Muscle layer of duodenum (tissue), 2 donors: ENCODE results near the gene LHFPL4.

ENCODE experiments used
- H3K27ac ChIP-seq: one replicate; pipeline ENCODE4 v1.7.0; 2013; ENCODE audit warnings: mild to moderate bottlenecking, low read length
- H3K27me3 ChIP-seq: one replicate; pipeline ENCODE4 v1.7.0; 2013; ENCODE audit warnings: low read depth, mild to moderate bottlenecking, control low read depth, low read length
- H3K36me3 ChIP-seq, 2 donors: one replicate each; pipeline ENCODE4 v1.7.0; 2013; ENCODE audit warnings: low read length in 2 of 2, control low read depth in 1 of 2, mild to moderate bottlenecking in 1 of 2; ENCODE audit not compliant: insufficient read depth in 2 of 2, control insufficient read depth in 1 of 2
- H3K4me1 ChIP-seq, 2 donors: one replicate each; pipeline ENCODE4 v1.7.0; 2013; ENCODE audit warnings: low read length in 2 of 2, mild to moderate bottlenecking in 2 of 2, control low read depth in 1 of 2, moderate library complexity in 1 of 2; ENCODE audit not compliant: insufficient read depth in 2 of 2, control insufficient read depth in 1 of 2
- H3K4me3 ChIP-seq, 2 donors: one replicate each; pipeline ENCODE4 v1.7.0; 2013; ENCODE audit warnings: low read length in 2 of 2, low read depth in 1 of 2, mild to moderate bottlenecking in 1 of 2
- H3K9me3 ChIP-seq, 2 donors: one replicate each; pipeline ENCODE4 v1.7.0; 2013; ENCODE audit warnings: low read length in 2 of 2, control low read depth in 1 of 2, mild to moderate bottlenecking in 1 of 2; ENCODE audit not compliant: control insufficient read depth in 1 of 2
- donor health status: healthy.

The LHFPL4 gene

DNA sequence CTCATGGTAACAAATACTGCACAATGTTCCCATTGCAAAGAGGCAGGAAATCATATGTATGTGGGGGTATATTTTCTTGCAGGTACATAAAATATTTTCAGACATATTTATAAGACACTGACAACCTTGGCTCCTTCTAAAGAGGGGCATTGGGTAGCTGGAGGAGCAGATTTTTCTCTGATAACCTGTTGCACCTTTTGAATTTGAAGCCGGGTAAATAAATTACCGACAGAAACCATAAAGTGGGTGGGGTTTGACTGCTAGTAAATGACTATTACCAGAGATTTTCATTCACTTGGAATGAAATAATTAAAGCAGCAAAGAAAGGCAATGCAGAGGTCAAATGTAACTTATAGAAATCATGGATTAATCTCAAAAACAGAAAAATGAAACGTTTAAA is 19.2 kb downstream of the LHFPL4 start:
- H3K27ac ChIP-seq: no peak overlapping the region
- H3K4me3 ChIP-seq: no peak overlapping the region

DNA sequence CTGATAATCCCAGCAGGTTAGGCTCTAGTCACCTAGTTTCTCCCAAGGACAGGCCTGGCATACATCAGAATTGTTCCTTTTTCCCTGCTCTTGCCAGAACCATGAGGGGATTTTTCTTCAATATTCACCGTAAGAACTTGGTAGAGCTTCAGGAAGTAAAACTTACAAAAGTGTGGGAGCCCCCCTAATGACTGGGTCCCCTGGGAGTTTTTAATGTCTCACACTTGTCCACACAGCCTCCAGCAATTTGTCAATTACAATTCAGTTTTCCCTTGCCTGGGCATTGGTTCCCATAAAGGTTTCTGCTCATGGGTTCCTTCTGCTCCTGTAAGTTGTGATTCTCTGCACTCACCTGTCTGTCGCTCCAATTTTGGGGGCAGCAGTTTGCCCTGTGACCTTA is 28.5 kb downstream of the LHFPL4 start:
- Histone ChIP-seq H3K4me1 (no peaks in the 10 kb centered on the region), H3K36me3 (no peaks in the 10 kb centered on the region), H3K27ac (no peak overlapping the region), H3K9me3 (no peaks in the 10 kb centered on the region), H3K27me3 (no peaks in the 10 kb centered on the region), H3K4me3 (no peak overlapping the region)

More for the DNA sequence above, 19.2 kb downstream of the LHFPL4 start:
- Histone ChIP-seq H3K9me3 (no peaks in the 10 kb centered on the region), H3K27me3 (no peaks in the 10 kb centered on the region), H3K36me3 (no peaks in the 10 kb centered on the region), H3K4me1 (no peaks in the 10 kb centered on the region)

DNA sequence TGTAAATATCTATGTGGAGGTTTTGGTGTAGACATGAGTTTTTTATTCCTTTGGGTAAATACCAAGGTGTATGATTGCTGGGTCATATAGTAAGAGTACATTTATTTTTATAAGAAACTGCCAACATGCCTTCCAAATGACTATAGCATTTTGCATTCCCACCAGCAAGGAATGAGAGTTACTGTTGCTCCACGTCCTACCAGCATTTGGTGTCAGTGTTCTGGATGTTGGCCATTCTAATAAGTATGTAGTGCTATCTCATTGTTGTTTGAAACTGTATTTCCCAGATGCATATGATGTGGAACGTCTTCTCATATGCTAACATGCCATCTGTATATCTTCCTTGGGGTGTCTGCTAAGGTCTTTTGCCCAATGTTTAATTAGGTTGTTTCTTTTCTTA is 38.7 kb downstream of the LHFPL4 start:
- no peaks in the 10 kb centered on the region for H3K9me3 ChIP-seq
- H3K27ac ChIP-seq: no peak overlapping the region
- H3K36me3 ChIP-seq: no peaks in the 10 kb centered on the region
- H3K4me1 ChIP-seq: no peaks in the 10 kb centered on the region
- no peak overlapping the region for H3K4me3 ChIP-seq
- peaks cover 3% of the 10 kb centered on the region for H3K27me3 ChIP-seq

DNA sequence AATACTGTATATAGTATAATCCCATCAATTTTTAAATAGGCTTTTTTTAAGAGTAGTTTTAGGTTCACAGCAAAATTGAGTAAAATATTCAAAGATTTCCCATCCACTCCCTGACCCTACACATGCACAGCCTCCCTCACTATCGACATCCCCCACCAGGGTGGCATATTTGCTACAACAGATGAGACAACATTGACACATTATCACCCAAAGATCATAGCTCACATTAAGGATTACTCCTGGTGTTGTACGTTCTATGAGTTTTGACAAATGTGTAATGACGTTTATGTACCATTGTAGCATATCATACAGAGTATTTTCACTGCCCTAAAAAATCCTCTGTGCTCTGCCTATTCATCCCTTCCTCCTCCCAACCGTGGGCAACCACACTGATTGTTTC is 39.3 kb downstream of the LHFPL4 start:
- Histone ChIP-seq H3K4me1 (no peaks in the 10 kb centered on the region), H3K27me3 (peaks cover 9% of the 10 kb centered on the region), H3K4me3 (no peak overlapping the region), H3K36me3 (no peaks in the 10 kb centered on the region), H3K27ac (no peak overlapping the region), H3K9me3 (no peaks in the 10 kb centered on the region)

DNA sequence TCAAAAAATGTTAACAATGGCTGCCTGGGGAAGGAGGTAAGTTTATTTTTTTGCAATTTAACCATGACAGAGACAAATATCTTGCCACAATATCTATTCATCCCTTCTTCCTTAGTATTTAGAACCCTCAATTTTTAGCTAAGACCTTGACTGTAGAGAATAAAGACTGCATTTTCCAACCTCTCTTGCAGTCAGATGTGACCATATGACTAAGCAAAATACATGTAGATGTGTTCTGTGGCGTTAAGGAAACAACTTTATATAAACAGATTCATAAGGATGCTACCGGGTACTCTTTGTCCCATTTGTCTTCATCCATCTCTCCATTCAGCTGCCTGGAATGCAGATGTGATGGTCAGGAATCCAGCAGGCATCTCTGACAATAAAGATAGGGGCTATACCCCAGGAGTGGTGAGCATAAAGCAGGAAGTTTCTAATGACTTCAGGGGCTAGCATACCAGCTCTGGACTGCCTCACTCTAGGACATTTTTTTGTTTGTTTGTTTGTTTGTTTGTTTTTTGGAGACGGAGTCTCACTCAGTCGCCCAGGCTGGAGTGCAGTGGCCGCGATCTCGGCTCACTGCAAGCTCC is 41.1 kb downstream of the LHFPL4 start:
- Histone ChIP-seq H3K4me1 (no peaks in the 10 kb centered on the region), H3K27ac (no peak overlapping the region), H3K4me3 (no peak overlapping the region), H3K27me3 (peaks cover 10% of the 10 kb centered on the region), H3K36me3 (no peaks in the 10 kb centered on the region), H3K9me3 (no peaks in the 10 kb centered on the region)

DNA sequence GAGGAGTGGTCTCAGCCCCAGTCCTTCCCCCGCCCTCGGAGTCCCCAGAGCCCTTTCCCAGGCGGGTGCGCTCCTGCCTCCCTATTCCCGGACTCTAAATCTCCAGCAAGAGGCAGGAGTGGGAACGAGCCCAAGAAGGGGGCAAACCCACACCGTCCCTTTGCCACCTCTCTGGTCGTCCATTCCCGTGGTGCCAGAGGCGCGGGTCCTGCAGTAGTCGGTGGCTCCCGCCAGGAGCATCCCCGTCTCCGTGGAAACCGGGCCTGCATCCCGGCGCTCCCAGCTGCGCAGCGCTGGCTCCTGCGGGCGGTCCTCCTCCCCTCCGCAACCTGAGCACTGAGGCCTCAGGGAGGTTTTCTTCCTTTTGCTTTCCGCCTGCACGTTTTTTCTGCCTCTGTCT is 44.8 kb downstream of the LHFPL4 start:
- Histone ChIP-seq H3K4me3 (no peak overlapping the region), H3K9me3 (no peaks in the 10 kb centered on the region), H3K27me3 (peaks cover 10% of the 10 kb centered on the region), H3K36me3 (no peaks in the 10 kb centered on the region), H3K4me1 (no peaks in the 10 kb centered on the region), H3K27ac (no peak overlapping the region)

DNA sequence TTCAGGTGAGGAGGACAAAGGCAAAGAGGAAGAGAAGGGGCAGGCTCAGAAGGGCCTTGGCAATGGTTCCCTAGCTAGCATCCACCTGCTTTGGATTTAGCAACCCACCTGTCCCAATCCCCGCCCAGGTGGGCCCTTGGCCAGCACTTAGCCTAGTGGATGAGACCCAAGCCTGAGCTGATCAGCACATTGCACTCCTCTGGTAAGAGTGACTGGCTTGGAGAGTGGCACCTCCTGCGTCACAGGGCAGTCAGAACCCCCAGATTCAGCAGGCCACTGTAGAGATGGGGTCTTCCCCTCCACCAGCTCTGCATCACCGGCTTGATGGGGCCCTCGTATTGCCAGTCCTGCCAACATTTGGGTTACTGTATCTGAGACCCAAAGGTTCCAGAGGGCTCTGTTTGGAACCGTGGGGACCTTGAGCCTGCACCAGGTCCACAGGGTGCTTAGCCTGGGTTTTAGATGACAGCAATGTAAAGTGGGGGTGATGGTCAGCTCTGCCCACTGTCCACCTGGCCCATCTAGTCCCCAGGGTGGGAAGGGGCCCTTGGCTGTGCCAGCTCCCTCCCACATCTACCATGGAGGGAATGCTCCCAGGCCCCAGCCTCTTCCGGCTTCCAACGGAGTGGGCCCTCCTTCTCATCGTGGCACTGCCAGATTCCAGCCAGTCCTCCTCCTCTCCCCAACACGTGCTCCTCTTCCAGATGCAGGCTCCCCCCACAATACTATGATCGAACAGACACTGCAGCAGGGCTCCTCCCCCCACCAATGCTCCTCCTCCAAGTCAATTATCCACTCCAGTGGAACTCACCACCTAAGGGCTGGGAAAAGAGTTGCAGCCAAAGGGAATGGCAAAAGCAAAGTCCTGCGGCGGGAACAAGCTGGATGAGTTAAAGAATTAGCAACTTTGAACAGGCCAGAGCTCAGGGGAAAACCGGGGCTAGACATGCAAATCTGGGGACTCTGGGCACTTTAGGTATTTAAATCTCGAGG is 45.7 kb downstream of the LHFPL4 start:
- Histone ChIP-seq H3K27me3 (peaks cover 10% of the 10 kb centered on the region), H3K36me3 (no peaks in the 10 kb centered on the region), H3K4me3 (no peak overlapping the region), H3K27ac (no peak overlapping the region), H3K9me3 (no peaks in the 10 kb centered on the region), H3K4me1 (no peaks in the 10 kb centered on the region)

DNA sequence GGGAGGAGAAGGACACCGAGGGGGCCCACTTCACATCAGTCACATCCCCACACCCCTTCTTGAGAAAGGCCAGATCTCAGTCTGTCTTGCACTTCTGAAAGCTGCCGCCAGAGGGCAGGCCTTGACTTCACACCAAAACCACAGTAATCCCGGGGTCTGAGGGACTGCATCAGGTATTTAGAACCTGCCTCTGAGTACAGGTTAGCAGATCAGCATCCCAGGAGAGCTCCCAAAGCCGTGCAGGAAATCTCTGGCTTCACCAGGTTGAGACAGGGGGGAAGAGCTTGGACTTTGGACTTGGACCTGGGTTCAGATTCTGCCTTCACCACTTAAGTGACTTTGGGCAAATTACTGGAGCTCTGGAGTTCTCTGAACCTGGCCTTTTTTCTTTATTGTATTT is 50.3 kb downstream of the LHFPL4 start:
- Histone ChIP-seq H3K27ac (no peak overlapping the region), H3K36me3 (no peaks in the 10 kb centered on the region), H3K27me3 (peaks cover 25% of the 10 kb centered on the region), H3K9me3 (no peaks in the 10 kb centered on the region), H3K4me3 (no peak overlapping the region), H3K4me1 (peaks cover 0 to 15% of the 10 kb centered on the region in 2 donors)

DNA sequence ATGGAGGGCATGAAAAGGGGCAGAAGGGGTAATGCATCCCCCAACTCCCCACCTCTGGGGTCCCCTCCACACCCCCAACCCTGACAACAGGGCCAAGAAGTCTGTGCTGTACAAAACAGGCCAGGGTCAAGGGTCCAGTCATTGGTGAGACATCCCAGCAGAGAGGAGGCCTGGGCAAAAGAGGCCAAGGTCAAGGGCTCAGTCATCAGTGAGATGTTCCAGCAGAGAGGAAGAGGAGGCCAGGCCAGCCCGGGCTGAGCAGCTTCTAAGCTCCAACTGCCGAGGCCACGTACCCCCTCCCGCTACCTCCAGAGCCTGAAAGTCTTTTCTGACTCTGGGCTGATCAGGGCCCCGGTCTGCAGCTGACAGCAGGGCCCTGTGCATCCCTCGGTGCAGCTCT is 52.4 kb downstream of the LHFPL4 start:
- H3K9me3 ChIP-seq: no peaks in the 10 kb centered on the region
- no peak overlapping the region for H3K27ac ChIP-seq
- no peak overlapping the region for H3K4me3 ChIP-seq
- peaks cover 0 to 15% of the 10 kb centered on the region in 2 donors for H3K4me1 ChIP-seq
- no peaks in the 10 kb centered on the region for H3K36me3 ChIP-seq
- H3K27me3 ChIP-seq: peaks cover 25% of the 10 kb centered on the region

DNA sequence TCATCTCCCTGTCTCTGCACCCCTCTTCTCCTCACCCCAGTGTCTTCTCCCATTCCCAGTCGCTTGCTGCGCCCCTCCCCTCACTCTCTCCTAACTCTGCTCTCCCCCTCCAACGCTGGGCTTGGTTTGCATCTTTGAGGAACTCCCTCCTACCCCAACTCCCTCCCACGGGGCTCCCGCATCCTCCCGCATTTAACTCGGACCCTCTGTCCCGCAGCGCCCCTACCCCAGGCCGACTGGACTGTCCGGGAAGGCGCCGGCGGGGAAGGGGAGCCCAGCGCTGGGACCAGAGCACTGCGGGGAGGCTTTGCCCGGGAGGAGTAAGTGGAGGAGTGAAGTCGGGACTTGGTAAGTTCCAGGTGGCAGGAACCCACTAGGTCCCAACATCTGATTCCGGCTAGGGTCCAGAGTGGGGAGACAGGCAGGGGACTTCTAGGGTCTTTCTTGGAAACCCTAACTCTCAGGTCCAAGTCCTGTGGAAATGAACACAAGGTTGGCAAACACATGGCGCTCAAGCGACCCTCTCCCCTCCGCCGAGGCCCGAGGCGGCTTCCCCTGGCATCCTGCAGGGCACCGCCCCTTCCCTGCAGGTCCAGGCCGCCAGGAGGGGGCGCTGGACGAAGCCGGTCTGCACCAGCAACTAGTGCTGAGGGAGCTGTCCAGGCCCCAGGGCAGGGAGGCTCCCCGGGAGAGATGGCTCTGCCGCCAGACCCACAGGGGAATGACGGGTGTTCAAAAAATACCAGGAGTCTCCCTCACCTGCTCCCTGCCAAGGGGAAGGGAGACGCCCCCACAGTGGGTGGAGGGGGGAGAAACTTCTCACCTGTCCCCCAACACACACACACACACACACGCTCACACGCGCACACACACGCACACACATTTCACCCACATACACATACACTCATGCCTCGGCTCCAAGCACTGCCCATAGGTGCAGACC is 53.2 kb downstream of the LHFPL4 start:
- peak overlapping the region in 1 of 2 donors; percentile 41 for H3K4me3 ChIP-seq

More for the DNA sequence above, 53.2 kb downstream of the LHFPL4 start:
- Histone ChIP-seq H3K36me3 (no peaks in the 10 kb centered on the region), H3K27ac (no peak overlapping the region), H3K27me3 (peaks cover 25% of the 10 kb centered on the region), H3K9me3 (no peaks in the 10 kb centered on the region), H3K4me1 (peaks cover 0 to 15% of the 10 kb centered on the region in 2 donors)
